GM21619 (cell line): Measurements from ENCODE around the gene PCBP1.
"Not testable (repeated sequence)": the region's sequence is repeated elsewhere in the genome, so short reads cannot be mapped to it uniquely, and the experiment has no call there.

Experiments used
- ATAC-seq: cut with Tn5 transposase; IDR thresholded peaks from one replicate; pipeline ENCODE4 v1.9.1; 2021; ENCODE audit not compliant: unreplicated experiment

The PCBP1 gene

DNA sequence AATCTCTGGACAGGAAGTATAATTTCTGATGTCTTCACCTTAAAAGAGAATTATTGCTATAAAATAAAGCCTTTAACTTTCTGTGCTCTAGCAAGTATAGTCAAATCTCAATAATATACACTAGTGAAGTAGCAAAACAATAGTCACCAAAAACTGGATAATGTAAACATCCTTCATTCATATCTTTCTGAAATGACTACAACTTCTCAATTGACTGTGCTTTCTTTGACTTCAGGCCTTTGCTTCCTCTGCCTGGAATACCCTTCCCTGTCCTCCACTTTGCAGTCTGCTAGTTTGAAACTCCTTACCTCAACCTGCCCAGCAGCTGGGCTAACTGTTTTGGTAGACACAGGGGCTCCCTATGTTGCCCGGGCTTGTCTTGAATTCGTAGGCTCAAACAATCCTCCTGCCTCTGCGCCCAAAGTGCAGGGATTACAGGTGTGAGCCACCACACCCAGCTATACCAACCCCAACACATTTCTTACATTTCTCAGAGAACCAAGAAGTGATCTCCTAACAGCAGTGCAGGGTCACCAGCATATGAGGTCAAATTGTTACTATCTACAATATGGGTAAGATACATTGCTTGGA, 6.6 kb upstream of the PCBP1 start:
- no peak for ATAC-seq

GRCh38 chr2:70081221-70081620, 6.1 kb upstream of the PCBP1 start:
- ATAC-seq = no peak

GRCh38 chr2:70083344-70084156, 3.7 kb upstream of the PCBP1 start:
- ATAC-seq = peak; percentile 35

DNA sequence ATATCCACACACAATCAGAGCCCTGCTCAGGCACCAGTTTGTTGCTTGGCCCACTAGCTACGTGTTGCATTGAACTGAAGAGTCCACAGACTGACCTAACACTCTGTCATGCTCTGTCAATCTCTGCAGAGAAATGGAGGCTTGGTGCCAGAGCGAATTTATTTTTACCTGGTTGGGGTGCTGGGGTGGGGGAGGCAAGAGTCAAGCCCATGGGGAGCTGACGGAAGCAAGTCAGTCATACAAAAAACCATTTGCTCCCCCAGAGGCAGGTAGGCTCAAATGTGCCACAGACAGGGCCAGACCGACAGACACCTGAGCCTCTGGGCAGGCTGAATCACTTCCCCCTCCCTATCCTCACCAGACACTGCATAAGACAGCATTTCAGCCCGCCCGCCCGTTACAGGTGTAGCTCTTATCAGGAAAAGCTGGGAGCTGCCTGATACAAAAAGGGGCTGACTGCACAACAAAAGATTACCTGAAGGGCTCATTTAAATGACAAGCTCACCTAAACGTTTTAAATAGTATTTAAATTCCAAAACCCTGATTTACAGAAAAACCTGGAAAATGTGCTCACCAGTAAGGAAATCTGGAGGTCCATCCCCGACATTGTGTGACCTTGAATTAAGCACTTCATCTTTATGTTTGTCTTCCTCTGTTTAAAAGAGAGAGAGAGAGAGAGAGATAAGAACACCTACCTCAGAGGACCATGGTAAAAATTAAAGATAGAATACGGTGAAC, 2.1 kb upstream of the PCBP1 start:
- no peak for ATAC-seq

GRCh38 chr2:70085711-70086277, 1.5 kb upstream of the PCBP1 start:
- ATAC-seq = no peak

GRCh38 chr2:70086278-70086837, 919 bp upstream of the PCBP1 start:
- peak; percentile 36 for ATAC-seq

GRCh38 chr2:70087702-70088597, 673 bp downstream of the PCBP1 start:
- ATAC-seq = no peak

GRCh38 chr2:70088598-70089219, 1.4 kb downstream of the PCBP1 start:
- ATAC-seq = no peak

DNA sequence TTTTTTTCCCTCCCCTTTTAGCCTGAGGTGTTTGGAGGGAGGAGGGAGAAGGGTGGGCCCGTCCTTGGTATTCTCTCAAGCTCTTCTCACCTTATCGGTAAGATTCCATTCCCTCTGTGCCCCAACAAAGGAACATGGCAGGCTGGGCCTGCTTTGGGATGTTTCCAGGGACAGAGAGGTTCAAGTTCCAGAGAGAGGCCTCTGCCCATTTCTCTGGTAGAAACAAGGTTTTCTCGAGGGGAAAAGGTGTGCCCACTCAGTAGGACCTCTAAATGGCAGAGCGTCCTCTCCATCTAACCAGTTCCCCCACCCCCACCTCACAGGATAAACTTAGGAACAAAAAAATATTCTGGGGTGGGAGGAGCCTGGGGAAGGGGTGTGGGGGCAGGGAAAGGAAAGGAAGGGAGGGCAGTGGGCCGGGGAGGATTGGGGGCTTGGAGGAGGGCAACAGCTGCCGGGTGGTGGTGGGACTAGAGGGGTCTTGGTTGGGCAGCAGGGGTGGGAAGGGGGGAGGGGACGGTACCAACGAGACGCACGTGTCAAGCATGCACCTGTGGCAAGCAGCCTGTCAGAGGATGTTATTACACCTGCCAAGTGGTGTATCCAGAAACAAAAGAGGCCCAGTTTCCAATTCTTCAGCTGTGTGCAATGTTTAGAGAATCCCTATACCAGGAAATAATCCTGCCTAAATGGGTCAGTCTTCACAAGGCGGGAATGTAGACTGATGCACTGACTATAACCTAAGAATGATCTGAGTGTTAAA, 2.1 kb downstream of the PCBP1 start:
- no peak for ATAC-seq

DNA sequence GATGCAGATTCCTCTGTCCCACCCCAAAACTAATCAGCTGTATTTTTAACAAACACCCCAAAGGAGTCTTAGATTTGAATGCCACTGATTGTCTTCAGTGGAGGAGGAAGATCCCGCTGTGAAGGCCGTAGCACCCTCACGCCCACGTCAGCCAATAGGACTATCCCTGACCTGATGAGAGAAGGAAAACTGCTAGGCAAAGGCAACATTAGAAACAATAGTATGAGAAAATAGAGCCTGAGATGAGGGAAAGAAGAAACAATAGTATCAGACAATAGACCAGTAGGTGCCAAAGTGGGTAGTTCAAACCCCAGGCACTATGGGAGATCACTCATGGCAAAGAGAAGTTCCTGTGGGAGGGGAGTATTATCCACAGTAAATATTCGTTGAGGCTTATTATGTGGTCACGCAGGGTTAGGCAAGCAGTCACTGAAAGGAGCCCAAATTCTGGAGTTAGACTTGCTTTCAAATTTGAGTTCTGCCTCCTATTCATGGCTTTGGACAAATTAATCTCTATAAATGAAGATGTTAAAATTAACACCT, 2.8 kb downstream of the PCBP1 start:
- no peak for ATAC-seq

- ATAC-seq = no peak
Measured at GRCh38 chr2:70090706-70091334, 3.5 kb downstream of the PCBP1 start.

DNA sequence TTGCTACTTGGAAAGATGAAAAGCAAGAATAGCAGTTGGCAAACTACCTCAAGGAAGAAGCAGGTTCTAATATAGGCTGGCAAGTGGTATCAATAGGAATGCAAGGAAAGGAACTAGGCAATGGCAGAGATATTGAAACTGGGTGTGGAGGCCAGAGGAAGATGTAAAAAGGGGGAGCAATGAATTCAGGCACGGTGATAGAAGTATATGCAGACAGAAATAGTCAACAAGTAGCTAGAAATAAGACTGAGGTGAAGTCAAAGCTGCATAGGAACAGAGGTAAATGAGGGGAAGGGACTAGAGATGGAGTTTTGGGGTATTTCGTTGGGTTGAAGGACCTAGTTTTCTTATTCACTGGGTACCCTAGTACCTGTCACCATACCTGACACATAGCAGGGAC, 4.1 kb downstream of the PCBP1 start:
- ATAC-seq = no peak

DNA sequence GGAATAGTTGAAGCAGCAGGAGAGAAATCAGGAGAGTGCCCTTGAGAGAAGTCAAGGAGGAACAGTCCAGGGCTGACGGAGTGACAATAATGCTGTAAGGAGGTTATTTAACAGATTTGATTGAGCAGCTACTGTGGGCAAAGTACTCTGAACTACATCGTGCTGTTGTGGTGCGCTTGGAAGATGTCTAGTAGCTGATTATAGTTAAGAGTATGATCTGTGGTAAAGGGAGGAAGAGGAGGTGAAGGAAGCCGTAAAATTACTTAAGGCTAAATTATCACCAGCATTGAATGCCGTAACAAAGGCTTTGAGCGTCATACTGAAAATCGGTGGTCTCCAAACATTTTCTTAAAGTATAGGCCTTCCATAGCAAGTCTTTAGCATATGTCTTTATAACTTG, 4.5 kb downstream of the PCBP1 start:
- no peak for ATAC-seq

DNA sequence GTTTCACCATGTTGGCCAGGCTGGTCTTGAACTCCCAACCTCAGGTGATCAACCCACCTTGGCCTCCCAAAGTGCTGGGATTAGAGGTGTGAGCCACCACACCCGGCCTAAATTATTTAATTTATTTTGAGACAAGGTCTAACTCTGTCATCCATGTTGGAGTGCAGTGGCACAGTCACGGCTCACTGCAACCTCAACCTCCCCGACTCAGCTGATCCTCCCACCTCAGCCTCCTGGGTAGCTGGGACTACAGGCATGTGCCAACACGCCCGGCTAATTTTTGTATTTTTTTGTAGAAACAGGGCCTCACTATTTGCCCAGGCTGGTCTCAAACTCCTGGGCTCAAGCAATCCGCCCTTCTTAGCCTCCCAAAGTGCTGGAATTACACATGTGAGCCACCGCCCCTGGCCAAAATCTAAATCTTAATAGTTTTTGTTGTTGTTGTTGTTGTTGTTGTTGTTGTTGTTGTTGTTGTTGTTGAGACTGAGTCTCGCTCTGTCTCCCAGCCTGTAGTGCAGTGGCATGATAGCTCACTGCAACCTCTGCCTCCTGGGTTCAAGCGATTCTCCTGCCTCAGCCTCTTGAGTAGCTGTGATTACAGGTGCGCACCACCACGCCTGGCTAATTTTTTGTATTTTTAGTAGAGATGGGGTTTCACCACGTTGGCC, 5.4 kb downstream of the PCBP1 start:
- ATAC-seq = not testable (repeated sequence)

DNA sequence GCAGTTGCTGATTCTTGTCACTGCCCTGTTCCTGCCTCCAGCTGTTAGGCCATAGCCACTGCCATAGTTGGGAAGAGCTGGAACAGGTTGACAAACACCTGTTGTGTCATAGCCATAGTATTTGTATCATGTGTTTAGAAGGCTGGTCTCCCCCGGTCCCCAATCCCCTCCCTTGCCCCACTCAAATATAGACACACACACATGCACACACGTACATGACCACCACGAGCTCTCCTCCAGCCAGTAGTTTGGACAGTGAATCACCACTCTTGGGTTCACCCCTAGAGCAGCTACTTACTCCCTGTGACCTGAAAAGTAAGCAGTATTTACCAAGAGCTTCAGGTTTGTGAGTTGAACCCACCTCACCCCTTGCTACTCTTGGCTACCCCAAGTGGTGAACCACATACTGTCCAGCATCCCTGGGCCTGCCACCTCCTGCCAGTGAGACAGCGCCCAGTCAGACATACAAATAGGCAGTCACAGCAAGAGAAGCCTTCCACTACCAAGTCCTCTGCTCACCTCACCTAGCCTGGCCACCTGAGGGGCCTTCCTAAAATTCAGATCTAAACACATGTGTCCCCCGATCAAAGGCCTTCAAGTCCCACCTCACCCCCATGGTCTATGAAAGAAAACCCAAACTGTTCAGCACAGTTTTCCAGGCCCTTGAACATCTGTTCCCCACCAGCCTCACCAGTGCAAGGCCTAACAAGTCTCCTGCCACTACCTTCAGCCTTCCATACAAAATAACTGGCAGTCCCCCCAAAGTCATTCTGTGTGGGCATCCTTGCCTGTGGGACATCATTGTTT, 7.1 kb downstream of the PCBP1 start:
- ATAC-seq = no peak

GRCh38 chr2:70094978-70095719, 7.9 kb downstream of the PCBP1 start:
- ATAC-seq = no peak
